ENCODE data around the gene ATL3. TPM values are rescaled to one million over a fixed set of nuclear protein-coding genes. Genes with fewer than 3 reads are reported as not detected.

The ATL3 gene
- total RNA-seq, 1 experiment from 2014 or later = 24.0 TPM

DNA sequence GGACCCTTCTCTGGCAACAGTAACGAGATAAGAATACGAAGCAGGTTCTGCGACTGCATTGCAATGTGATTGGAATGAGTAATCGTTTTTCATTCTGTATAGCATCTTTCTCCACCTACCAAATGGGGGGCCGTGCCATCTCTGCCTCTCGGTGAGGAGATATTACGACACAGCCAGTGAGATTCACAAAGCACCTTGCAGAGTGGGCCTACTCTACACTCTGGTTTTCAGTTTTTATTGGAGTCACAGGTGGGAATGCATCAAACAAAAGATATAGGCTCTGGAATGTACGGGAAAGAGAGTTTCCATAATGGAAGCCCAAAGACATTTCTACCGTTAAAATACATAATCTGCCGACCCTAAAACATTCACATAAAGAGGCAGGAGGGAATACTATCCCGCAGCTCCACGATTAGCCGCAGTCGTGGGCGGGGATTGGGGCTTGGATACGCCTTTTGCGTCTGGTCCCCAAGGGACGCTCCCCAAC lies 9.7 kb upstream of the ATL3 start:
- no peak overlapping the region for H3K9ac ChIP-seq (ENCODE audit: extremely low read depth, insufficient read length, low read length)
- H4K5ac ChIP-seq (ENCODE audit: insufficient read length, low read depth, low read length) = no peak overlapping the region
- no peak for DNase-seq
- TF ChIP-seq, protein P1, sequence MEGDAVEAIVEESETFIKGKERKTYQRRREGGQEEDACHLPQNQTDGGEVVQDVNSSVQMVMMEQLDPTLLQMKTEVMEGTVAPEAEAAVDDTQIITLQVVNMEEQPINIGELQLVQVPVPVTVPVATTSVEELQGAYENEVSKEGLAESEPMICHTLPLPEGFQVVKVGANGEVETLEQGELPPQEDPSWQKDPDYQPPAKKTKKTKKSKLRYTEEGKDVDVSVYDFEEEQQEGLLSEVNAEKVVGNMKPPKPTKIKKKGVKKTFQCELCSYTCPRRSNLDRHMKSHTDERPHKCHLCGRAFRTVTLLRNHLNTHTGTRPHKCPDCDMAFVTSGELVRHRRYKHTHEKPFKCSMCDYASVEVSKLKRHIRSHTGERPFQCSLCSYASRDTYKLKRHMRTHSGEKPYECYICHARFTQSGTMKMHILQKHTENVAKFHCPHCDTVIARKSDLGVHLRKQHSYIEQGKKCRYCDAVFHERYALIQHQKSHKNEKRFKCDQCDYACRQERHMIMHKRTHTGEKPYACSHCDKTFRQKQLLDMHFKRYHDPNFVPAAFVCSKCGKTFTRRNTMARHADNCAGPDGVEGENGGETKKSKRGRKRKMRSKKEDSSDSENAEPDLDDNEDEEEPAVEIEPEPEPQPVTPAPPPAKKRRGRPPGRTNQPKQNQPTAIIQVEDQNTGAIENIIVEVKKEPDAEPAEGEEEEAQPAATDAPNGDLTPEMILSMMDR (conservative IDR thresholded peaks at IDR 0.05) = no peak
- no peak overlapping the region for H3K23ac ChIP-seq (ENCODE audit: insufficient read length, low read depth, low read length)
- no peak overlapping the region for H2BK5ac ChIP-seq (ENCODE audit: insufficient read length, low read length)
- H2BK20ac ChIP-seq (ENCODE audit: low read depth, low read length, poor library complexity, severe bottlenecking) = no peak overlapping the region
- H3K14ac ChIP-seq (ENCODE audit: insufficient read depth, low read length) = no peak overlapping the region
- no peak overlapping the region for H4K91ac ChIP-seq (ENCODE audit: insufficient read length, low read depth, low read length)
- no peaks in the 10 kb centered on the region for H3K9me3 ChIP-seq (ENCODE audit: control insufficient read depth, low read depth, low read length)
- H3K4ac ChIP-seq (ENCODE audit: low read depth, low read length) = no peak overlapping the region
- H3K4me1 ChIP-seq (ENCODE audit: insufficient read depth, low read length) = peaks cover 3% of the 10 kb centered on the region; the same call in 1 of the 2 replicates
- Mint-ChIP-seq H3K4me1 (peaks cover 17 to 23% of the 10 kb centered on the region in 2 experiments), H3K9me3 (no peaks in the 10 kb centered on the region), H3K36me3 (ENCODE audit: insufficient read depth in 1 of 3, low read depth in 3 of 3) (no peaks in the 10 kb centered on the region; a peak in 1 of 7 replicates), H3K27ac (peak overlapping the region; percentile 65 to 96 (median 91); a peak in 5 of 7 replicates), H3K27me3 (ENCODE audit: low read depth) (no peaks in the 10 kb centered on the region; the same call in 1 of the 2 replicates), H3K4me3 (peak overlapping the region; percentile 80 to 96)
- no peaks in the 10 kb centered on the region for H4K20me1 ChIP-seq (ENCODE audit: control insufficient read depth, insufficient read depth, insufficient read length)
- peaks cover 19% of the 10 kb centered on the region; the same call in 1 of the 2 replicates for H3K79me2 ChIP-seq (ENCODE audit: insufficient read depth, low read length)
- H3K4me2 ChIP-seq (ENCODE audit: insufficient read depth, insufficient read length, low read length) = peak overlapping the region; percentile 93
- no peak overlapping the region for H3T11ph ChIP-seq (ENCODE audit: low read length)
- no peak overlapping the region for H3K56ac ChIP-seq (ENCODE audit: insufficient read length, low read depth, low read length)
- H2BK120ac ChIP-seq (ENCODE audit: low read depth, low read length, poor library complexity, severe bottlenecking) = no peak overlapping the region
- H2BK15ac ChIP-seq (ENCODE audit: low read depth, low read length) = no peak overlapping the region
- WGBS (ENCODE audit: extremely low coverage, insufficient read length, low lambda C conversion rate) = no CpG with 5 or more reads among the region's 18 CpGs
- no peaks in the 10 kb centered on the region for H3K79me1 ChIP-seq (ENCODE audit: insufficient read depth, low read depth, low read length, poor library complexity, severe bottlenecking)
- no peak overlapping the region for H2AK5ac ChIP-seq (ENCODE audit: insufficient read length, low read length)
- no peak overlapping the region for H3K27ac ChIP-seq (ENCODE audit: insufficient read length, low read depth, low read length)
- no peak overlapping the region for H2BK12ac ChIP-seq (ENCODE audit: insufficient read length, low read depth, low read length)
- no peak overlapping the region for H2AFZ ChIP-seq (ENCODE audit: low read length)
- no peaks in the 10 kb centered on the region for H3K27me3 ChIP-seq (ENCODE audit: insufficient read depth, low read length)
- no peak overlapping the region for H4K8ac ChIP-seq (replicated peaks; ENCODE audit: insufficient read length, low read depth, low read length)
- peaks cover 12% of the 10 kb centered on the region for H3K23me2 ChIP-seq (ENCODE audit: insufficient read length, low read depth, low read length, poor library complexity, severe bottlenecking)
- no peak overlapping the region for H3K18ac ChIP-seq (ENCODE audit: insufficient read length, low read depth, low read length)

Data from H9 (cell line).